GM12891 (cell line): ENCODE measurements around the gene GJB2.

Experiments used
- DNase-seq: peaks from one replicate; pipeline ENCODE4 v3.0.0; 2011; ENCODE audit warnings: low spot score; ENCODE audit not compliant: insufficient read length
- FAIRE-seq: peaks from 2 replicates; lab custom pipeline; 2011; peaks lifted over from hg19 to GRCh38; lab: Jason Lieb, UNC
- PAX5 ChIP-seq: IDR thresholded peaks from 2 replicates; pipeline ENCODE4 v1.6.1; 2011; ENCODE audit warnings: low read length, moderate library complexity, mild to moderate bottlenecking; ENCODE audit not compliant: insufficient read depth, severe bottlenecking
- POLR2A ChIP-seq: IDR thresholded peaks from 2 replicates; pipeline ENCODE4 v1.6.1; 2011; ENCODE audit warnings: low read depth, low read length, control low read depth
- POLR2AphosphoS5 ChIP-seq: IDR thresholded peaks from 2 replicates; pipeline ENCODE4 v1.6.1; 2011; ENCODE audit warnings: low read depth, low read length, control low read depth
- POU2F2 ChIP-seq: IDR thresholded peaks from 2 replicates; pipeline ENCODE4 v1.6.1; 2011; ENCODE audit warnings: low read depth, mild to moderate bottlenecking, control low read depth, low read length, moderate library complexity
- SPI1 ChIP-seq: IDR thresholded peaks from 2 replicates; pipeline ENCODE4 v1.6.1; 2011; ENCODE audit warnings: low read depth, low read length, control low read depth
- TAF1 ChIP-seq: IDR thresholded peaks from 2 replicates; pipeline ENCODE4 v1.6.1; 2011; ENCODE audit warnings: low read depth, low read length, control low read depth

GJB2 gene

DNA sequence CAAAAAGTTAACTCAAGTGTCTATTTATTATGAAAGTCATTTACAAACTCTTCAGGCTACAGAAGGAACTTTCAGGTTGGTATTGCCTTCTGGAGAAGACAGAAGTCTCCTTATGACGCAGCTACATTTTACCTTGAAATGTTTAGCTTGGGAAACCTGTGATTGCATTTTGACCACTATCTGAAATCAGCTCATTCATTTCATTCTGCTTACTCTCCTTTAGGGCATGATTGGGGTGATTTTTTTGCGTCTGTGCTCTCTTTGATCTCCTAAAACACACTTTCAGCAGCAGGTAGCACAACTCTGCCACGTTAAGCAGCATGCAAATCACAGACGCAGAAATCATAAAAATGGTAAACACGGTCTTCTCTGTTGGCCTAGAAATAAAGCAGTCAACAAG is 29.8 kb upstream of the GJB2 start:
- no peak for FAIRE-seq
- TF ChIP-seq POLR2AphosphoS5, result no peak
- TF ChIP-seq POLR2A, result no peak
- TF ChIP-seq POU2F2, result no peak
- no peak for TF ChIP-seq TAF1
- DNase-seq, result no peak

DNA sequence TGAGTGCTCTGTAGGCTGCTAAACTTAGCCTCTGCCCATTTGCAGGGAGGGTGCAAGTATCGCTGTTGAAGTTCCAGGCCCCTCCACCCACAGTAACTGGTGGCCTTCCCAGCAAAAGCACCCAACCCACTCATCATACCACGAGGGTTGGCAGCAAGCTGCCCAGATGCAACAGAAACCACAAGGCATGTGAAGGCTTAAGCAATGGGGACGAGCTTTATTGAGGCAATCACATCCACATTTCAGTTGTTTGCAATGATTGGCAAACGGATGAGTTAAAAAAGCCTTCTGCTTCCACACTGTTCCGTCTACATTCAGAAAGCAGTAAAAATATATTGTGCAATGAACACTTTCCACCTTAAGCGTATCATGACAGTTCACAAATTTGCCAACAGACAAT is 29.0 kb upstream of the GJB2 start:
- DNase-seq (no peak), FAIRE-seq (peak; percentile 69)
- TF ChIP-seq POU2F2, result no peak
- TF ChIP-seq PAX5, result no peak
- TF ChIP-seq TAF1, result no peak
- TF ChIP-seq POLR2AphosphoS5, result no peak
- TF ChIP-seq SPI1, result no peak
- TF ChIP-seq POLR2A, result no peak

DNA sequence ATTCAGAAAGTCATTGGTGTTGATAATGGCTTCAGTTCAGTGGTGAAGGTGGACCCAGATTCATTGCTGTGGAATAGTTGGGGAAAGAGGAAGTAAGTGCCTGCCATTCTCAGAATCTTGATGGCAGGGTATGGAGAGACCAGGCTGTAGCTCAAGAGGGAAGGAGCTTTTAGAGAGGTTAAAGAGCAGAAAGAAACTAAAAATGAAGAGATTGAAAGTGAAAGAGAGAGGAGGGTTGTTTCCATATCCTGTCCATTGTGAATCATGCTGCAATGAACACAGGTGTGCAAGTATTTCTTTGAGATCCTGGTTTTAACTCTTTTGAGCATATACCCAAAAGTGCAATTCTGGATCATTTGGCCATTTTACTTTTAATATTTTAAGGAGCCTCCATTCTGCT is 26.8 kb upstream of the GJB2 start:
- peak; percentile 77 for FAIRE-seq
- peak; percentile 34 for DNase-seq
- TF ChIP-seq POU2F2 (no peak), POLR2A (no peak), POLR2AphosphoS5 (no peak), PAX5 (no peak), TAF1 (no peak), SPI1 (no peak)

DNA sequence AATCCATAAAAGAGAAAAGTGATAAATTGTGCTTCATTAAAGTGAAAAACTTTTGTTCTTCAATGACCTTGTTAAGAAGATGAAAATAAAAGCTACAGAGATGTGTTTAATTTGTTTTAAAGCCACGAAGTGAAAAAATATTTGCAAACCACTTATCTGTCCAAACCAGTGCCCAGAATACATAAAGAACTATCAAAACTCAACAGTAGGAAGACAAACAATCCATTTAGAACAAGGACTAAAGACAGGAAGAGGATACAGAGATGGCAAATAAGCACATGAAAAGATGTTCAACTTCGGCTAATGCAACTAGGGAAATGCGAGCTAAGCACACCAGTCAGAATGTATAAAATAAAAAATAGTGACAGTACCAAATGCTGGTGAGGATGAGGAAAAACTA is 24.4 kb upstream of the GJB2 start:
- DNase-seq (no peak), FAIRE-seq (no peak)
- TF ChIP-seq POLR2A (no peak), PAX5 (no peak), TAF1 (no peak), POU2F2 (no peak)

DNA sequence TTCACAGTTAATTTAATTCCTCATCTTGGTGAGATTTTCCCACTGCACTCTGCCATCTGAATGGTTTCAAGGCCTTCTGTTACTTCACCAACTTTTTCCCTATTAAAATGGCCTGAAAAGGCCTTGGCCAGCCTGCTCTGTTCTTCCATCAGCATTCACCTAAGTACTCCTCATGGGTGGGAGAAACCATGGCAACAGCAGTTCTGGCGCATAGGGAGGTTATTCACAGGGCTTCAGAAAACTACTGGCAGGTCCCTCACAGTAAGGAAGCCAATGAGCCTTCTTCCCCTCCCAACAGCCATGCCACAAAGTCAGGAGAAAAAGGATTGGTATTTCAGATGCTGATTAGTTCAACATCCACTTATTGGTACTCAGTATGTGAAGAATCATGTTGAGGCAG is 17.2 kb upstream of the GJB2 start:
- FAIRE-seq, result no peak
- DNase-seq, result no peak
- TF ChIP-seq SPI1 (no peak), TAF1 (no peak), PAX5 (no peak), POU2F2 (no peak), POLR2AphosphoS5 (no peak), POLR2A (no peak)

DNA sequence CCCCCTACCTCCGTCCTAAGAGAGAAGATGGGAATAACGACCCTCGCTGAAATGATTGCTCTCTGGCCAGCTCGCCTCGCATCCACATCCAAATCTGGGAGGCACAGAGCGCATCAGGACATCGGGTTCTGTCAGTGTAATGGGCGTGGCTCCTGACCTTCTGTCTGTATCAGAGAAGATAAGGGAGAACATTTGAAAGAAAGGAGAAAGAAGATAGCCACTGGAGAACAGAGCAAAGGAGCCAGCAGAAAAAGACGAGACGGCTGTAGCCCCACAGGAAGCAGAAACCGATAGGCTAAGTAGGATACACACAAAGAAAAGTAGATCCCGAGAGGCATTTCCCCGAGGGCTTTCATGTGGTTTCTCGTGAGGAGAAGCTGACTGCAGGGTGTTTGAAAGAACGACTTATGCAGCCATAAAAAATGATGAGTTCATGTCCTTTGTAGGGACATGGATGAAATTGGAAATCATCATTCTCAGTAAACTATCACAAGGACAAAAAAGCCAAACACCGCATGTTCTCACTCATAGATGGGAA is 14.0 kb upstream of the GJB2 start:
- FAIRE-seq (no peak), DNase-seq (no peak)
- no peak for TF ChIP-seq TAF1
- TF ChIP-seq SPI1, result no peak
- TF ChIP-seq POLR2AphosphoS5, result no peak
- no peak for TF ChIP-seq POLR2A
- TF ChIP-seq PAX5, result no peak
- no peak for TF ChIP-seq POU2F2

DNA sequence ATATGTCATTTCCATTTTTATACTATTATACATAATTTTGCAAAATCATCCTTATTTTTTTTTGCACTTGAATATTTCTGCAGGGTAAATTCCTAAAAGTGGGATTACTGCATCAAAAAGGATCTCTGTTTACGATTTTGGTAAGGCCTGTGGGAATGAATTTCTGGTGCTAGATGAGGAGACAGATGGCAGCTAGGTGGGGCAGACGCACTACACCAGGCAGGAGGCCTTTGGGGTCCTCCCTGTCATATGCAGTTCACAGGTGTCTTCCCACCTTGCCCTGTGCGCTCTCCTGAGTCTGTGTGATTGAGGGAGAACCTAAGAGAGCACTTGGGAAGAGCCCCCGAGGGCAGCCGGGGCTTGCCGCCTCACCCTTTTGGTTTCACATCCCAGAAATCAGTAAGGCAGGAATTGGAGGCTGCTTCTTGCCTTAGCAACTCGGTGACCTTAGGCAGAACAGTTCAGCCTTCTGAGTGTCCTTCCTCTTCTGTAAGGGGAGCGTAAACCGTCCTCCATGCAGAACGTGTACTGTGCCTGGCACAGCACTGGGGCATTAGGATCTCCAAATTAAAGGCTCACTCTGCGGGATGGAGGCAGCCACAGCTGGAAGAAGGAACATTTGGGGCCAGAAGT is 13.4 kb upstream of the GJB2 start:
- no peak for FAIRE-seq
- TF ChIP-seq POLR2AphosphoS5, result no peak
- no peak for TF ChIP-seq POU2F2
- TF ChIP-seq TAF1, result no peak
- TF ChIP-seq SPI1, result no peak
- TF ChIP-seq POLR2A, result no peak
- no peak for TF ChIP-seq PAX5
- no peak for DNase-seq

DNA sequence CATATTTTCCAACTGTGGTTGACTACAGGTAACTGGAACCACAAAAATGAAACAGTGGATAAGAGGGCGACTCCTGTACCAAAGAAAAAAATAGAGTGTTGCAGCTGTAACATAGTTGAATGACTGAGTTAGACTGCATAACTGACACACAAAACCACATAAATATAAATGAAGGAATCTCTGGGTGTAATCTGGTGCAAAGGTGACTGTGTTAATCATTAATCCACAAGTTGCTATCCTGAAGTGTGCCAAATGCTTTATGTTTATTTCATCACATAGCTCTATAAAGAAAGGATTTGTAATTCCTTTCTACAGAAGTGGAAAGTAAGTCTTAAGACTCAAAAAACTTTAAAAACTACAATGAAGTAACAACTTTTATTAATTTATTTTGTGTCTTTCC is 6.0 kb upstream of the GJB2 start:
- TF ChIP-seq POLR2A (no peak), POU2F2 (no peak), TAF1 (no peak), POLR2AphosphoS5 (no peak), SPI1 (no peak), PAX5 (no peak)
- FAIRE-seq, result no peak
- DNase-seq, result no peak

DNA sequence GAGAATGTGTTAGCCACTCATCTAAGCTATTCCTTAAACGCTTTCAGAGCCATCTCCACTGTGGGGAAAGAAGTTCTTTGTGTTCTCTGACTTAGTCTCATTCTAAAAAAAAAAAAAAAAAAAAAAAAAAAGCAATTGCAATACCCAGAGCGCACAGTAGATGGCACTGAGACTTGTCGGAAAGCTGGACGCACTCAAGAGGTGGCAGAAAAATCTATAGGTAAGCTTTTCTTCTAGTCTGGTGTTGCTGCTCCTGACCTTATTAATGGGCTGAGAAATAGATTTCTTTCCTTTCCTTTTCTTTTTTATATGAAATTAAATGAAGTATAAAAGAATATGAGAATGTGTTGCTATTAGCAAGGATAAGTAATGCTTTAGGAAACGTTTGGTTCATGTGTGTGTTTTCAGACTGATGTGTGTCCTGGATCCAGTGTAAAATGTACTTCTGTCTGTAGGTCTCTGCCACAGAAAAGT is 4.7 kb upstream of the GJB2 start:
- FAIRE-seq (peak; percentile 83), DNase-seq (peak; percentile 25)
- TF ChIP-seq POLR2A (no peak), PAX5 (no peak), TAF1 (no peak), POU2F2 (no peak), SPI1 (no peak), POLR2AphosphoS5 (no peak)

DNA sequence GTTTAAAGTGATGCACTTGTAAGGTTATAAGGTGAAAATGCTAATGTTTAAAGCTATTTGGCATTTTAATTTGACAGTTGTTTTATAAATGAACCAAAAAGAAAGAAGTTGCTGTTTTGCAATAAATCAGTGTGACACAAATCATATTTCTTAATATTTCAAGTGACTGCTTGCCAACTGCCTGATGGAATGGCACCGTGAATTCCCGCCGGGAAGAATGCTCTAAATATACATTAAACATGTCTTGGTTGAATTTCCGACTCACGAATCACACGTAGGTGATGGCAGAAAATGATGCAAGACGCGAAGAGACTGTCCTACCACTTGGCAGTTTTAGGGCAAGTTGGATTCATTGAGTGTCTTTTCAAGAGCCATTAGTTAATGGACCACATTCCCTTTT is 3.1 kb upstream of the GJB2 start:
- DNase-seq (no peak), FAIRE-seq (no peak)
- no peak for TF ChIP-seq POLR2A
- TF ChIP-seq POLR2AphosphoS5, result no peak
- TF ChIP-seq POU2F2, result no peak
- no peak for TF ChIP-seq SPI1
- TF ChIP-seq PAX5, result no peak
- TF ChIP-seq TAF1, result no peak
